PC-3 (cell line): Measurements from ENCODE around the gene PTPRD.

Source experiments
- CTCF ChIP-seq: fragments of 300-600 bp; sonication (generic); conservative IDR thresholded peaks from 2 replicates; pipeline ENCODE4 v1.5.1; 2017; ENCODE audit warnings: antibody characterized with exemption, low read depth, mild to moderate bottlenecking, low read length
- EZH2phosphoT487 ChIP-seq: fragments of 300-600 bp; sonication (generic); IDR thresholded peaks from 2 replicates; pipeline ENCODE4 v1.6.1; 2018; ENCODE audit warnings: mild to moderate bottlenecking, antibody characterized with exemption, low read length, borderline replicate concordance

- TF ChIP-seq CTCF, result no peak
- no peak for TF ChIP-seq EZH2phosphoT487
Observed at GRCh38 chr9:10238087-10238486, 374.7 kb downstream of the PTPRD start.
